Thyroid gland (tissue), 4 donors: ENCODE data around the gene SIAH3. TPM values are rescaled to one million over a fixed set of nuclear protein-coding genes. Genes with fewer than 3 reads are reported as not detected.

Source experiments
- DNase-seq, 2 donors: peaks; one replicate each; pipeline ENCODE4 v3.0.0-alpha.2; 2019
- H3K27ac ChIP-seq, 3 donors: fragments of 200-600 bp; sonication (generic); 1 replicate in 2 of 3; 2 replicates in 1 of 3; pipeline ENCODE4 v1.5.1; 2016 to 2019; ENCODE audit warnings: mild to moderate bottlenecking in 1 of 3, moderate library complexity in 1 of 3
- H3K27me3 ChIP-seq: fragments of 200-600 bp; sonication (generic); one replicate; pipeline ENCODE4 v1.5.1; 2019
- H3K36me3 ChIP-seq, 2 donors: fragments of 200-600 bp; sonication (generic); one replicate each; pipeline ENCODE4 v1.5.1; 2016 to 2019
- H3K4me1 ChIP-seq, 2 donors: fragments of 200-600 bp; sonication (generic); one replicate each; pipeline ENCODE4 v1.5.1; 2017 to 2019
- H3K4me3 ChIP-seq, 3 donors: fragments of 200-600 bp; sonication (generic); replicated peaks in 1 of 3; 1 replicate in 2 of 3; 2 replicates in 1 of 3; pipeline ENCODE4 v1.5.1; 2016; ENCODE audit warnings: mild to moderate bottlenecking in 1 of 3
- H3K9me3 ChIP-seq: fragments of 200-600 bp; sonication (generic); one replicate; pipeline ENCODE4 v1.5.1; 2017
- POLR2A ChIP-seq, 2 donors: fragments of 450-650 bp; IDR thresholded peaks; one replicate each; pipeline ENCODE4 v1.6.1; 2017; ENCODE audit warnings: antibody characterized with exemption in 2 of 2, mild to moderate bottlenecking in 2 of 2, moderate library complexity in 1 of 2
- WGBS, 2 donors: methylation state at CpG; one replicate each; pipeline ENCODE4 v1.1.5; 2017; 5-methylcytosine and 5-hydroxymethylcytosine counted together
- intact Hi-C: fragments of 100-400 bp; cut with DNase I; formaldehyde crosslinking; loops from one replicate; pipeline ENCODE4 v1.15.1; 2023
- total RNA-seq, 4 donors: library from RNA; depleted of rRNA; stranded (reverse); fragments of >200 nt; gene quantifications; one replicate each; pipeline ENCODE4 v1.2.3, GENCODE V29; 2016
- TF ChIP-seq, protein P1 (sequence below), 6 experiments: fragments of 200-600 bp in 3 of 6; fragments of 450-650 bp in 3 of 6; sonication (generic) in 3 of 6; IDR thresholded peaks; one replicate each; pipeline ENCODE4 v1.5.1; 2016 to 2019; ENCODE audit warnings: antibody characterized with exemption in 6 of 6, mild to moderate bottlenecking in 2 of 6, inconsistent platforms in 1 of 6, moderate library complexity in 1 of 6

Gene SIAH3
- total RNA-seq, 4 donors from 2014 or later = 0.13 TPM; not detected in 3

DNA sequence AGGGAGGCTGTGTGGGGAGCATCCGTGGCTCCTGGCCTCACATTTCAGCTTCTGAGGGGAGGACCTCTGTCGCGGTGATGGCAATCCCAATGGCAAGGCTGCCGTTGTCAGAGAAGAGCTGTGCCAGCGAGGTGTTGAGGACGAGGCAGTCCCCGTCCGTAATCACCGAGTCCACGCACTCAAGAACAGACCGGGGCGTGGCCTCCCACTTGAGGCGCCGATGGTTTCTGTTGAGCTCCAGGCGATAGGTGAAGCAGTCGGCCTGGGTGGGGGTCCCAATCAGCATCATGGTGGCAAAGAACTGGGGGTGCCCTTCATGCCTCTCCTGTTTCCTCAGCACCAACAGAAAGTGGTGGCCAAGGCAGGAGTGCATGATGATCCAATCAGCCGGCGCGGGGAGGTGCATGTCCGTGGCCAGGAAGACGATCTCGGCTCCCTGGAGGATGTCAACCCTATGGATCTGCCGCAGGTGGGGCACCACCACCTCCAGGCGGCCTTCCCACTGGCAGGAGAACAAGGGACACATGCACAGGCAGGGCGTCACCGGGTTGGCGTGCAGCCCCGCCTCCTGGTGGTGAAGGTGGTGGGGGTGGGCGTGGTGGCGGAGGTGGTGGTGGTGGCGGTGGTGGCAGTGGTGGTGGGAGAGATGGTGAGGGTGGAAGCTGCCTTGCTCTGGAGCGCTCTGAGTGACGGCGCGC lies 68.1 kb downstream of the SIAH3 start:
- WGBS, 2 donors = 95 to 97% methylated on average over 30 to 34 of the region's 35 CpGs
- no peak for DNase-seq
- Histone ChIP-seq H3K36me3 (no peaks in the 10 kb centered on the region), H3K27me3 (no peaks in the 10 kb centered on the region), H3K9me3 (no peaks in the 10 kb centered on the region), H3K4me1 (peaks cover 14 to 16% of the 10 kb centered on the region in 2 donors), H3K27ac (no peak overlapping the region), H3K4me3 (no peak overlapping the region)
- TF ChIP-seq, protein P1, sequence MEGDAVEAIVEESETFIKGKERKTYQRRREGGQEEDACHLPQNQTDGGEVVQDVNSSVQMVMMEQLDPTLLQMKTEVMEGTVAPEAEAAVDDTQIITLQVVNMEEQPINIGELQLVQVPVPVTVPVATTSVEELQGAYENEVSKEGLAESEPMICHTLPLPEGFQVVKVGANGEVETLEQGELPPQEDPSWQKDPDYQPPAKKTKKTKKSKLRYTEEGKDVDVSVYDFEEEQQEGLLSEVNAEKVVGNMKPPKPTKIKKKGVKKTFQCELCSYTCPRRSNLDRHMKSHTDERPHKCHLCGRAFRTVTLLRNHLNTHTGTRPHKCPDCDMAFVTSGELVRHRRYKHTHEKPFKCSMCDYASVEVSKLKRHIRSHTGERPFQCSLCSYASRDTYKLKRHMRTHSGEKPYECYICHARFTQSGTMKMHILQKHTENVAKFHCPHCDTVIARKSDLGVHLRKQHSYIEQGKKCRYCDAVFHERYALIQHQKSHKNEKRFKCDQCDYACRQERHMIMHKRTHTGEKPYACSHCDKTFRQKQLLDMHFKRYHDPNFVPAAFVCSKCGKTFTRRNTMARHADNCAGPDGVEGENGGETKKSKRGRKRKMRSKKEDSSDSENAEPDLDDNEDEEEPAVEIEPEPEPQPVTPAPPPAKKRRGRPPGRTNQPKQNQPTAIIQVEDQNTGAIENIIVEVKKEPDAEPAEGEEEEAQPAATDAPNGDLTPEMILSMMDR (IDR thresholded peaks at IDR 0.05) = no peak
- no peak for TF ChIP-seq POLR2A (IDR thresholded peaks at IDR 0.05)
- intact Hi-C loops = no loop called here

DNA sequence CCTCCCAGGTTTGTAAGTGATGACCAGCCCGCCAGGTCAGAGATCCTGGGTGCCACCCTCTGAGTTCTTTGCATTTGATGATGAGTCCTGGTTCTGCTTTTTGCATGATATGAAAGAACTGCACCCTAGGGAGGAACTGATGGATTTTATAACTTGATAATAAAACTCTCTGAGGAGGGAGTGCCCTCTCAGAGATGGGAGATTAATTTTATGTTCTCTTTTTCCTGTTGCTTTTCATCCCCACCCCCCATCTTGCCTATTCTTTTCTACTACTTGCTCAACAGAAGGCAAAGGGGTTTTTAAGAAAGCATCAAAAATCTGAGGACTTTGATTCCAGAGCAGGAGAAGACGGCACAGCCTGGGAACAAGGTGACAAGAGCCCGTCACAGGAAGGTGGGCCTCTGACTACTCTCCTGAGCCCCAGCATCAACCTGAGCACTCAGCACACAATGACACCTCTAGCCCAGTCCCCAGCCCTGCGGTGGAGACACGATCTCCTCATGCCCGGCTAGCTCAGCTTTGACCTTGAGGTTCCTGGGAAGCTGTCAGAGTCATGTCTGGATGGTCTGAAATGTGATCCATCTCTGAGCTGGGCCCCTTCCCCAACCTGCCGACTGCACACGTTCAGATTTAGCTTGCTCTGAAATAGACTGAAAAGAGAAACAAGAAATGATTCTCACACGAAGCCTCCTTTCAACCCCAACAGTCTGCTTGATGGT lies 69.1 kb downstream of the SIAH3 start:
- Histone ChIP-seq H3K4me3 (no peak overlapping the region), H3K9me3 (no peaks in the 10 kb centered on the region), H3K4me1 (peaks cover 12 to 16% of the 10 kb centered on the region in 2 donors), H3K27ac (no peak overlapping the region), H3K36me3 (no peaks in the 10 kb centered on the region), H3K27me3 (no peaks in the 10 kb centered on the region)
- TF ChIP-seq POLR2A (IDR thresholded peaks at IDR 0.05) = no peak
- intact Hi-C loops = no loop called here
- DNase-seq = no peak
- WGBS, 2 donors = 74 to 77% methylated on average over 9 of the region's 9 CpGs

DNA sequence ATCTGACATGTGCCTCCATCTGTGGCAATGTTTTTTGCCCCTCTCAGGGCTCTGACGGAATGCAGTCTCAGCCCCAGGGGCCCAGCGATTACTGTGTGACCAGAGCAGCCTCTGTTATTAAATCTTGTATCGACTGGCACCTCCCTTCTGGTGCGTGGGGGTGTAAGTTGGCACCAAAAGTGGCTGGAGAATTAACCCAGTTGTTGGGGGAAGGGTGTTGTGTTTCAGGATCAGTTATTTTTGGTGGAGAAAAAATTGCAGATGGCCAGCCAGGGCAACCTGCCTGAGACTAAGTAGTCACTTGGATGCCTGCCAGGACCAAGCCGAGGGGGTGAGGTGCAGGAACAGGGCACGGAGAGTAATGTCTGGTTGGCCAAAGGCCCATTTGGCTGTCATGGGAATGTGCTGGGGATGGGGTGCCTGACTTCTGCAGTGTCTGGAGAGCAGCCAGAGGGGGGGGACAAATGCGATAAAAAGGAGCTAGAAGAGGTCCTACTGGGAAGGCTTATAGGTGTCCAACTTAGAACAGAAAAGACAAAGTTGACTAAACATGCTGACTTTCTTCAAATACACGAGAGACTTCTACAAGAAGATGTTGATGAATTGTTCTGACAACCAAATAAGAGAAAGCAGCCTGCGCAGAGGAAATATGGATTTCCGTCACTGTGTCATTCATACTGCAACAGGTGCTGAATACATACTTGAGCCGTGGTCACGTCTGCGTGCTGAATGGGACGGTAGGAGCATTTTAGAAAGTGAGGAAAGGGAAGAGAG lies 69.8 kb downstream of the SIAH3 start:
- 29 to 39% methylated on average over 14 of the region's 14 CpGs for WGBS, 2 donors
- Histone ChIP-seq H3K9me3 (no peaks in the 10 kb centered on the region), H3K27ac (peak overlapping the region in 1 of 3 donors; percentile 33), H3K27me3 (no peaks in the 10 kb centered on the region), H3K36me3 (no peaks in the 10 kb centered on the region), H3K4me1 (peaks cover 10 to 12% of the 10 kb centered on the region in 2 donors), H3K4me3 (no peak overlapping the region)
- TF ChIP-seq POLR2A (IDR thresholded peaks at IDR 0.05) = no peak
- TF ChIP-seq, protein P1 (IDR thresholded peaks at IDR 0.05) = no peak
- intact Hi-C loops = no loop called here
- peak; percentile 91 to 95 for DNase-seq

DNA sequence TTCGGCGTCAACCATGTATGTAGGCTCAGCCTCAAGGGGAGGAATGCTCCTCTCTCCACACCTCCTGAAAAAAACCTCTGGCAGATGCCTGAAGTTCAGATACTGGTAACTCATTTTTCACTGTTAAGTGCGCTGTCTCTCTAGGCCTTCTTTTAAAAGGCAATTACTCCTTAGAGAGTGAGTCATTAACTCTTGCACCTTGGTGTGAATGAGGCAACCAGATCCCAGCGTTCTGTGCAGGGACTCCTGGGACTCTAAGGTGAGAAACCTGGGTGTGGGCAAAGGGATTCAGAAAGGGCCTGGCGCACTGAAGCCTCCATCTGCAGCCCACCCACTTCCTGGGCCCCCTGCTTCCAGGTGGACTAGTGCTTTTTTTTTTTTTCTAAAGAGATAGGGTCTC lies 71.7 kb downstream of the SIAH3 start:
- H3K27me3 ChIP-seq = no peaks in the 10 kb centered on the region
- DNase-seq = no peak
- WGBS, 2 donors = 93 to 94% methylated on average over 5 of the region's 5 CpGs
- no peaks in the 10 kb centered on the region for H3K9me3 ChIP-seq
- TF ChIP-seq POLR2A (IDR thresholded peaks at IDR 0.05) = no peak
- TF ChIP-seq, protein P1 (IDR thresholded peaks at IDR 0.05) = no peak
- no peak overlapping the region for H3K27ac ChIP-seq
- intact Hi-C loops = no loop called here
- peaks cover 10 to 12% of the 10 kb centered on the region in 2 donors for H3K4me1 ChIP-seq
- H3K36me3 ChIP-seq = no peaks in the 10 kb centered on the region
- no peak overlapping the region for H3K4me3 ChIP-seq

DNA sequence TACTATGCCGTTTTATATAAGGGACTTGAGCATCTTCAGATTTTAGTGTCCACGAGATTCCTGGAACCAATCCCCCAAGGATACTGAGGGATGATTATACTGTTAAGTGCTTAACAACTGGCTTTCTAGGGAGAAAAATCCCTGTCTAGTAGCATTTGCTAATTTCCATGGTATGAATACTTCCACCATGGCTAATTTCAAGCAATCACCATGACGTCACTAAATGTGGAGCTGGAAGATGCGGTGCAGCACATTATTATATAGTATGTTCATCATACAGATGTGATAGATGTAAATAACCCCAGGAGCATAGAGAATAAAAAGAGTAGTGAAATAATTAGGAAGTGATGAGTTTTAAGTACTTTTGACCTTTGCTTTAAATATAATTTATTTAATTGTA lies 72.7 kb downstream of the SIAH3 start:
- no peaks in the 10 kb centered on the region for H3K27me3 ChIP-seq
- H3K4me1 ChIP-seq = peaks cover 10 to 12% of the 10 kb centered on the region in 2 donors
- H3K36me3 ChIP-seq = no peaks in the 10 kb centered on the region
- no peak overlapping the region for H3K4me3 ChIP-seq
- WGBS, 2 donors = 70 to 71% methylated on average over 4 of the region's 4 CpGs
- no peak overlapping the region for H3K27ac ChIP-seq
- no peaks in the 10 kb centered on the region for H3K9me3 ChIP-seq
- TF ChIP-seq POLR2A (IDR thresholded peaks at IDR 0.05) = no peak
- TF ChIP-seq, protein P1 (IDR thresholded peaks at IDR 0.05) = no peak
- DNase-seq = no peak
- intact Hi-C loops = no loop called here
